ENCODE data around the gene MAPK8IP3. TPM values are rescaled to one million over a fixed set of nuclear protein-coding genes. Genes with fewer than 3 reads are reported as not detected.
A peak's percentile ranks its signal among the peaks of the same experiment; 100 is the strongest.

MAPK8IP3 gene
- polyA plus RNA-seq (ENCODE audit: insufficient read length in 3 of 3): 10 to 100 TPM; 55.4 to 85.5 (median 78.5) TPM
- long read RNA-seq, donor 1, full-length matches to known transcripts: 2 of 11 reads
- long read RNA-seq, donor 1, partial matches to known transcripts: 9 of 11 reads
- long read RNA-seq, donor 1, other reads (novel, unspliced or antisense): 0 of 11 reads
- long read RNA-seq, donor 2, full-length matches to known transcripts: 5 of 21 reads
- long read RNA-seq, donor 2, partial matches to known transcripts: 11 of 21 reads
- long read RNA-seq, donor 2, other reads (novel, unspliced or antisense): 5 of 21 reads
- long read RNA-seq, donor 3, full-length matches to known transcripts: 3 of 12 reads
- long read RNA-seq, donor 3, partial matches to known transcripts: 9 of 12 reads
- long read RNA-seq, donor 3, other reads (novel, unspliced or antisense): 0 of 12 reads
- long read RNA-seq, donor 4, full-length matches to known transcripts: 3 of 16 reads
- long read RNA-seq, donor 4, partial matches to known transcripts: 13 of 16 reads
- long read RNA-seq, donor 4, other reads (novel, unspliced or antisense): 0 of 16 reads
- long read RNA-seq, donor 5: 0 reads
- long read RNA-seq, donor 6, full-length matches to known transcripts: 8 of 23 reads
- long read RNA-seq, donor 6, partial matches to known transcripts: 15 of 23 reads
- long read RNA-seq, donor 6, other reads (novel, unspliced or antisense): 0 of 23 reads
- long read RNA-seq, donor 7, partial matches to known transcripts: 5 of 9 reads
- long read RNA-seq, donor 7, other reads (novel, unspliced or antisense): 0 of 9 reads
- long read RNA-seq, donor 8, partial matches to known transcripts: 0 of 1 reads
- long read RNA-seq, donor 8, other reads (novel, unspliced or antisense): 0 of 1 reads
- long read RNA-seq, donor 9, full-length matches to known transcripts: 8 of 16 reads
- long read RNA-seq, donor 9, partial matches to known transcripts: 8 of 16 reads
- long read RNA-seq, donor 9, other reads (novel, unspliced or antisense): 0 of 16 reads
- long read RNA-seq, donor 10, full-length matches to known transcripts: 3 of 3 reads
- long read RNA-seq, donor 10, partial matches to known transcripts: 0 of 3 reads
- long read RNA-seq, donor 10, other reads (novel, unspliced or antisense): 0 of 3 reads
- long read RNA-seq, donor 11, full-length matches to known transcripts: 6 of 6 reads
- long read RNA-seq, donor 11, partial matches to known transcripts: 0 of 6 reads
- long read RNA-seq, donor 11, other reads (novel, unspliced or antisense): 0 of 6 reads
- long read RNA-seq, donor 12, full-length matches to known transcripts: 11 of 24 reads
- long read RNA-seq, donor 12, partial matches to known transcripts: 13 of 24 reads
- long read RNA-seq, donor 12, other reads (novel, unspliced or antisense): 0 of 24 reads
- long read RNA-seq, donor 13, full-length matches to known transcripts: 12 of 17 reads
- long read RNA-seq, donor 13, partial matches to known transcripts: 0 of 17 reads
- long read RNA-seq, donor 13, other reads (novel, unspliced or antisense): 5 of 17 reads
- long read RNA-seq, donor 14: 0 reads
- long read RNA-seq, donor 15: 0 reads
- long read RNA-seq, donor 16, full-length matches to known transcripts: 6 of 24 reads
- long read RNA-seq, donor 16, partial matches to known transcripts: 12 of 24 reads
- long read RNA-seq, donor 16, other reads (novel, unspliced or antisense): 6 of 24 reads

- peak; percentile 90 for DNase-seq
Observed at GRCh38 chr16:1705688-1706385, at the start of gene MAPK8IP3. TSS of gene MAPK8IP3 (plus strand) at chr16:1706195. CDS start at chr16:1706340, 145 bp downstream.

- no peak for DNase-seq
Observed at GRCh38 chr16:1656808-1657617, 49.0 kb upstream of the MAPK8IP3 start.

GRCh38 chr16:1657841-1658240, 48.2 kb upstream of the MAPK8IP3 start:
- DNase-seq: no peak

- no peak for DNase-seq
Observed at GRCh38 chr16:1659031-1659430, 47.0 kb upstream of the MAPK8IP3 start.

GRCh38 chr16:1661826-1662225, 44.2 kb upstream of the MAPK8IP3 start:
- DNase-seq: no peak

- DNase-seq: no peak
Observed at GRCh38 chr16:1662543-1662942, 43.5 kb upstream of the MAPK8IP3 start.

- DNase-seq: no peak
Observed at GRCh38 chr16:1665829-1666228, 40.2 kb upstream of the MAPK8IP3 start.

- no peak for DNase-seq
Observed at GRCh38 chr16:1666316-1666715, 39.7 kb upstream of the MAPK8IP3 start.

- no peak for DNase-seq
Observed at GRCh38 chr16:1667271-1667670, 38.7 kb upstream of the MAPK8IP3 start.

GRCh38 chr16:1667916-1668315, 38.1 kb upstream of the MAPK8IP3 start:
- no peak for DNase-seq

- DNase-seq: no peak
Observed at GRCh38 chr16:1668612-1669319, 37.2 kb upstream of the MAPK8IP3 start.

- no peak for DNase-seq
Observed at GRCh38 chr16:1669698-1670097, 36.3 kb upstream of the MAPK8IP3 start.

- no peak for DNase-seq
Observed at GRCh38 chr16:1670371-1670770, 35.6 kb upstream of the MAPK8IP3 start.

GRCh38 chr16:1670866-1671265, 35.1 kb upstream of the MAPK8IP3 start:
- no peak for DNase-seq

- DNase-seq: no peak
Observed at GRCh38 chr16:1673424-1674151, 32.4 kb upstream of the MAPK8IP3 start.

GRCh38 chr16:1674306-1674705, 31.7 kb upstream of the MAPK8IP3 start:
- DNase-seq: no peak

GRCh38 chr16:1674751-1675664, 31.0 kb upstream of the MAPK8IP3 start:
- DNase-seq: no peak
